Liver (tissue), 9 donors: Measurements from ENCODE around the gene GNPDA2. TPM values are rescaled to one million over a fixed set of nuclear protein-coding genes. Genes with fewer than 3 reads are reported as not detected.

ENCODE experiments used
- DNase-seq: peaks from one replicate; pipeline ENCODE4 v3.0.0-alpha.2; 2017; ENCODE audit warnings: low spot score
- H3K27ac ChIP-seq, 2 donors: one replicate each; pipeline ENCODE4 v1.7.0; 2013; ENCODE audit warnings: inconsistent platforms in 2 of 2, low read length in 2 of 2, control low read depth in 1 of 2, low read depth in 1 of 2, mild to moderate bottlenecking in 1 of 2
- H3K27me3 ChIP-seq, 4 donors: one replicate each; pipeline versions ENCODE4 v1.6.1 to v1.7.0; 2013; ENCODE audit warnings: low read length in 3 of 4, inconsistent platforms in 1 of 4, mild to moderate bottlenecking in 1 of 4, moderate library complexity in 1 of 4; ENCODE audit not compliant: control insufficient read depth in 4 of 4, insufficient read depth in 4 of 4
- H3K36me3 ChIP-seq, 4 donors: one replicate each; pipeline versions ENCODE4 v1.6.1 to v1.7.0; 2013; ENCODE audit warnings: low read length in 3 of 4, mild to moderate bottlenecking in 3 of 4, low read depth in 1 of 4, moderate library complexity in 1 of 4; ENCODE audit not compliant: control insufficient read depth in 4 of 4, insufficient read depth in 3 of 4
- H3K4me1 ChIP-seq, 4 donors: one replicate each; pipeline versions ENCODE4 v1.6.1 to v1.7.0; 2013; ENCODE audit warnings: low read length in 3 of 4, mild to moderate bottlenecking in 3 of 4, moderate library complexity in 1 of 4; ENCODE audit not compliant: control insufficient read depth in 4 of 4, insufficient read depth in 4 of 4
- H3K4me3 ChIP-seq, 3 donors: one replicate each; pipeline versions ENCODE4 v1.6.1 to v1.7.0; 2013; ENCODE audit warnings: low read length in 3 of 3, control low read depth in 1 of 3, low read depth in 1 of 3, mild to moderate bottlenecking in 1 of 3
- H3K9ac ChIP-seq, 2 donors: one replicate each; pipeline ENCODE4 v1.7.0; 2013; ENCODE audit warnings: low read length in 2 of 2, mild to moderate bottlenecking in 2 of 2, moderate library complexity in 2 of 2, control low read depth in 1 of 2, low read depth in 1 of 2
- H3K9me3 ChIP-seq, 4 donors: one replicate each; pipeline versions ENCODE4 v1.6.1 to v1.7.0; 2013; ENCODE audit warnings: low read length in 3 of 4; ENCODE audit not compliant: control insufficient read depth in 4 of 4
- ATF3 ChIP-seq: IDR thresholded peaks from 2 replicates; pipeline ENCODE4 v1.6.1; 2016; ENCODE audit warnings: antibody characterized with exemption
- CTCF ChIP-seq: fragments of 150-350 bp; IDR thresholded peaks from 2 replicates; pipeline ENCODE4 v1.5.1; 2017; ENCODE audit warnings: improper control_type of control experiment, low read depth, low read length; ENCODE audit not compliant: missing input control
- EGR1 ChIP-seq, 2 donors: IDR thresholded peaks; 2 replicates each; pipeline ENCODE4 v1.6.1; 2016 to 2018; ENCODE audit warnings: antibody characterized with exemption in 2 of 2, low read depth in 2 of 2
- FOXA2 ChIP-seq: IDR thresholded peaks from 2 replicates; pipeline ENCODE4 v1.6.1; 2016; ENCODE audit warnings: antibody characterized with exemption
- HNF4A ChIP-seq, 2 donors: conservative IDR thresholded peaks; 2 replicates each; pipeline ENCODE4 v1.6.1; 2016; ENCODE audit warnings: antibody characterized with exemption in 2 of 2, mild to moderate bottlenecking in 2 of 2
- MAX ChIP-seq: IDR thresholded peaks from 2 replicates; pipeline ENCODE4 v1.6.1; 2016; ENCODE audit warnings: antibody characterized with exemption
- NR2F2 ChIP-seq: IDR thresholded peaks from 2 replicates; pipeline ENCODE4 v1.6.1; 2016; ENCODE audit warnings: antibody characterized with exemption
- RAD21 ChIP-seq, 2 donors: IDR thresholded peaks; 2 replicates each; pipeline ENCODE4 v1.6.1; 2016; ENCODE audit warnings: antibody characterized with exemption in 2 of 2, mild to moderate bottlenecking in 2 of 2
- REST ChIP-seq: IDR thresholded peaks from 2 replicates; pipeline ENCODE4 v1.6.1; 2016; ENCODE audit warnings: antibody characterized with exemption, mild to moderate bottlenecking
- RXRA ChIP-seq, 2 donors: IDR thresholded peaks; 2 replicates each; pipeline ENCODE4 v1.6.1; 2017 to 2018; ENCODE audit warnings: antibody characterized with exemption in 2 of 2, mild to moderate bottlenecking in 1 of 2
- SP1 ChIP-seq: IDR thresholded peaks from 2 replicates; pipeline ENCODE4 v1.6.1; 2018; ENCODE audit warnings: antibody characterized with exemption, mild to moderate bottlenecking
- ZBTB33 ChIP-seq: IDR thresholded peaks from 2 replicates; pipeline ENCODE4 v1.6.1; 2016; ENCODE audit warnings: antibody characterized with exemption
- WGBS: extraction: QIAGEN DNeasy Blood & Tissue Kit; methylation state at CpG from one replicate; pipeline ENCODE4 v1.1.7; 2013; 5-methylcytosine and 5-hydroxymethylcytosine counted together
- polyA plus RNA-seq, 2 donors: library from polyadenylated mRNA; stranded (reverse) in 1 of 2; unstranded in 1 of 2; fragments of 200-250 nt in 1 of 2; fragments of >200 nt in 1 of 2; fragmentation: Nextera tagmentation in 1 of 2; extraction: Ambion mirVana in 1 of 2; gene quantifications; one replicate each; pipeline versions ENCODE4 v1.2.1 to v1.2.3, GENCODE V29; 2013 to 2015
- total RNA-seq, 2 donors: library from RNA; depleted of rRNA; stranded (reverse); fragments of >200 nt; gene quantifications; one replicate each; pipeline ENCODE4 v1.2.3, GENCODE V29; 2014
- donor health status: healthy.
- donor health status: healthy.
- donor health status: healthy.
- donor health status: healthy.
- donor health status: healthy.

Gene GNPDA2
- total and polyA plus RNA-seq, 4 donors, result 1.5 to 5.3 (median 3.6) TPM

- Histone ChIP-seq H3K4me1 (no peaks in the 10 kb centered on the region), H3K9me3 (no peaks in the 10 kb centered on the region), H3K4me3 (no peak overlapping the region), H3K27ac (no peak overlapping the region), H3K27me3 (no peaks in the 10 kb centered on the region), H3K9ac (no peak overlapping the region), H3K36me3 (no peaks in the 10 kb centered on the region)
- no peak for TF ChIP-seq HNF4A (conservative IDR thresholded peaks at IDR 0.05)
- no peak for TF ChIP-seq EGR1 (IDR thresholded peaks at IDR 0.05; ENCODE audit: low read depth in 2 of 2)
- TF ChIP-seq NR2F2, result no peak
- TF ChIP-seq ATF3, result no peak
- no peak for TF ChIP-seq RXRA (IDR thresholded peaks at IDR 0.05)
- WGBS, result 76% methylated on average over 1 of the region's 1 CpG
- no peak for DNase-seq
These were observed 64.3 kb downstream of the GNPDA2 start for GRCh38 chr4:44661940-44662622.

- 63% methylated on average over 3 of the region's 3 CpGs for WGBS
- TF ChIP-seq REST (no peak), RAD21 (IDR thresholded peaks at IDR 0.05) (no peak), HNF4A (conservative IDR thresholded peaks at IDR 0.05) (no peak), FOXA2 (no peak), ZBTB33 (no peak)
- no peaks in the 10 kb centered on the region for H3K9me3 ChIP-seq
- no peak for DNase-seq
- H3K9ac ChIP-seq, result no peak overlapping the region
- no peak overlapping the region for H3K27ac ChIP-seq
- H3K4me1 ChIP-seq, result no peaks in the 10 kb centered on the region
- H3K36me3 ChIP-seq, result no peaks in the 10 kb centered on the region
- H3K4me3 ChIP-seq, result no peak overlapping the region
- no peaks in the 10 kb centered on the region for H3K27me3 ChIP-seq
These were observed 66.0 kb downstream of the GNPDA2 start for GRCh38 chr4:44660396-44660795.

GRCh38 chr4:44652002-44652401, 74.4 kb downstream of the GNPDA2 start:
- Histone ChIP-seq H3K9me3 (no peaks in the 10 kb centered on the region), H3K36me3 (no peaks in the 10 kb centered on the region), H3K27ac (no peak overlapping the region), H3K4me1 (no peaks in the 10 kb centered on the region), H3K9ac (no peak overlapping the region), H3K4me3 (no peak overlapping the region), H3K27me3 (peaks cover 0 to 3% (median 1%) of the 10 kb centered on the region in 4 donors)
- no peak for DNase-seq
- TF ChIP-seq CTCF (no peak), RAD21 (IDR thresholded peaks at IDR 0.05) (no peak), MAX (no peak), HNF4A (conservative IDR thresholded peaks at IDR 0.05) (no peak), EGR1 (IDR thresholded peaks at IDR 0.05; ENCODE audit: low read depth in 2 of 2) (no peak), FOXA2 (no peak), SP1 (no peak)
- WGBS, result 60% methylated on average over 1 of the region's 1 CpG
